Stimulated activated CD8-positive, alpha-beta memory T cell treated with anti-CD3 and anti-CD28 coated beads, Interleukin-15, amount 100 ng/mL, for 1 hour (primary cell): ENCODE data around the gene CRY1.
"Not testable (repeated sequence)": the region's sequence is repeated elsewhere in the genome, so short reads cannot be mapped to it uniquely, and the experiment has no call there.

Source experiments
- DNase-seq: peaks from one replicate; pipeline ENCODE4 v3.0.0-alpha.2; 2020; ENCODE audit warnings: low read depth

The CRY1 gene

DNA sequence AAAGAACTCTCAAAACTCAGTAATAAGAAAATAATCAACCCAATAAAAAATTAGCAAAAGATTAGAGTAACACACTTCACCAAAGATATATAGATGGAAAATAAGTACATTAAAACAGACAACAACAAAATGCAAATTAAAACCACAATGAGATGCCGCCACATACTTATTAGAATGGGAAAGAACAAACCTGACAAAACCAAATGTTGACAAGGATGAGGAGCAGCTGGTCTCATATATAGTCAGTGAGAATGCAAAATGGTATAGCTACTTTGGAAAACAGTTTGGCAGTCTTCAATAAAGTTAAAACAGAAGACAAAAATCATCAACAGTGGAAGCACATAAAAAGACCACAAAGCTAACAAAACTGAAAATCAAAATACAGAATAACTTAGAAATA lies 29.1 kb downstream of the CRY1 start:
- DNase-seq = no peak

DNA sequence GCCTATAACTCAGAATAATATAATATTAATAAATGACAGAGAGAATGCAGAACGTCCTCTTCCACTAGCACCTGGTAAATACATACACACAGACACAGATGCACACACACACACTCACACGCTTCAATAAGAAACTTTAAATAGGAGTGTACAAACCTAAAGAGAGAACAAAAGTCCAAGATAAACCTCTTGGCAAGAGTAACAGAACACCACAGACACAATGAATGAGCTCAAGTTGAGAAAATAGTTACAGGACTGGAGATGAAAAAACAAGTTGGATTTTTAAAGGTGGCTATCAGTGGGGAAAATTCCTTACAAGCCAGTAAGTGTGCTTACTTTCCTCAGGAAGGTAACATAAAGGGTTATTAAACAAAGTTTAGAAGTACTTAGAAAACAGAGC lies 35.2 kb downstream of the CRY1 start:
- no peak for DNase-seq

DNA sequence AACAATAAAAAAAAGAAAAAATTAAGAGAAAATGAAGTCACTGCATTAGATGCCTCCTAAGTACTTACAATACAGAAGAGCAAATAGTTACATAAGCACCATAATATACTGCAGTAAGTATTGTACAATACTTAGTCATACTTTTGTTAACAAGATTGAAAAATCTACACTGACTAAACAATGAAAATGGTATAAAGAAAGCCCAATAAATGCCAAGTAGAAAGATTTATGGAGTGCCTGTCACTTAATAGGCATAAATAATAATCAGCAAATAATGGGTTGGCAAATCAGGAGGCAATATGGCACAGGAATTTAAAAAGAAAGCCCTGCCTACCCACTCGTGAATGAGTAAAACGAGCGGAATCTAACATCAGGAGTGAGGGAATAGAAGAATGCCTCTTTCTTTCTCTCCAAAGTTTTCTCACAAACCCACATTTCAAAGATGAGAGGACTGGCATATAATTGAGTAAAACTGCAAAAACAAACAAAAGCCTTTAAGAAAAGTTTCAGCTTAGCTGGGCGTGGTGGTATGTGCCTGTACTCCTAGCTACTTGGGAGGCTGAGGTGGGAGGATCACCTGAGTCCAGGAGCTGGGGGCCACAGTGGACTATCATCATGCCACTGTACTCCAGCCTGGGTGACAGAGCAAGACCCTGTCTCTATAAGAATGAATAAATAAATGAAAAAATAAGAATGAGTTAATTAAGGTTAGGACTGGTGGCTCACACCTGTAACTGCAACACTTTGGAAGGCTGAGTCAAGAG lies 36.1 kb downstream of the CRY1 start:
- no peak for DNase-seq

DNA sequence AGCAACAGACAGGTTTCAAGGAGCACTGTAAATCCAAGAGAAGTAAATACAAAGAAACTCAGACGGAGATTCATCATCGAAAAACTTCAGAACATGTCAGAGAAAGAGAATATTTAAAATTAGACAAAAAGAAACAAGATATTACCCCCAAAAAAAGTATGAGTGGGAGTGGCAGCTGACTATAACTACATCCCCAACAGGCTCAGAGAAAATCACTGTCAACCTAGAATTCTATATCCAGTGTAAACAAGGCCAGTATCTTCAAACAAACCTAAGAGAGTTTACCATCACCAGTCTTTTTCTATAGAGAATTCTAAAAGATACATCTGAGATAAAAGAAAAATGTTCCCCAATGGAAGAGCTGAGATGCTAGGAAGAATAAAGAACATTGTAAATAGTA lies 39.6 kb downstream of the CRY1 start:
- no peak for DNase-seq

DNA sequence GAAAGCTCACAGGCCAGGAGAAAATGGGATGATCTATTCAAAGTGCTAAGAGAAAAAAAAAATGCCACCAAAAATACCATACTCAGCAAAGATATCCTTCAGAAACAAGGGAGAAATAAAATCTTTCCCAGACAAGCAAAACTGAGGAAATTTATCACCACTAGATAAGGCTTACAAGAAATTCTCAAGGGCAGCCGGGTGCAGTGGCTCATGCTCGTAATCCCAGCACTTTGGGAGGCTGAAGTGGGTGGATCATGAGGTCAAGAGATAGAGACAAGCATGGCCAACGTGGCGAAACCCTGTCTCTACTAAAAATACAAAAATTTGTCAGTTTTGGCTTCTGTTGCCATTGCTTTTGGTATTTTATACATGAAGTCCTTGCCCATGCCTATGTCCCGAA lies 48.2 kb downstream of the CRY1 start:
- DNase-seq = no peak

DNA sequence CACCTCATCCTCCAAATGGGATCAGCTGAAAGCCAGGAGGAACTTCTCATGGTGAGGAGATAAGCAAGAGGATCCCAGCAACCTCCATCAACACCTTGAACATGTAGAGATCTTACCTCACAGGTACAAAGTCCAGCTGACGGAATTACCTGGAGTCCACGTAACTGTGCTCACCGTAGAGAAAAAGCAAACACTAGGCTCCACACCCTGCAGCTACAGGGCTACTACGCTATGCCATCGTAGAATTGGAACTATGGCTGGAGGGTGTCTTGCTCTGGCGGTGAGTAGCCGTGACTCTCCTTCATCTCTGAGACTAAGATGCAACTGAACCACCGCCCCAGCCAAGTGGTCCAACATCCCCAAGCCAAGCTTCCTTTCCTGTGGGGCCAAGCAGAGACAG lies 50.5 kb downstream of the CRY1 start:
- DNase-seq = no peak

DNA sequence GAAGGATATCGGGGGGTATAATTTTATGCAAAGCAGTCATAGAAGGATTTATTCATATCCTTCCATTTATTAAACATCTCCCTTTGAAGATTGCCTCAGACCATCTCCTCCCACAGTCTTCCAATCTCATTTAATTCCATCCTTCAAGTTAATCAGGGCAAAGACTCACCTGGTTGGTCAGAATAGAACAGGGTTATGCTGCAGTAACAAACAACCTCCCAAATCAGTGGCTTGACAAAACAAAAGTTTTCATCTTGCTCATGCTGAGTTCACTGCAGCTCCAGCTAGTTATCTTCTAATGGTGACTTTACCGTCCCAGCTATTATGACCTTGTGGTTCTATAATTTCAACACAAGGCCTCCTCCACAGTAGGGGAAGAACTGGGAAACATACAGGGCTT lies 57.6 kb downstream of the CRY1 start:
- no peak for DNase-seq

DNA sequence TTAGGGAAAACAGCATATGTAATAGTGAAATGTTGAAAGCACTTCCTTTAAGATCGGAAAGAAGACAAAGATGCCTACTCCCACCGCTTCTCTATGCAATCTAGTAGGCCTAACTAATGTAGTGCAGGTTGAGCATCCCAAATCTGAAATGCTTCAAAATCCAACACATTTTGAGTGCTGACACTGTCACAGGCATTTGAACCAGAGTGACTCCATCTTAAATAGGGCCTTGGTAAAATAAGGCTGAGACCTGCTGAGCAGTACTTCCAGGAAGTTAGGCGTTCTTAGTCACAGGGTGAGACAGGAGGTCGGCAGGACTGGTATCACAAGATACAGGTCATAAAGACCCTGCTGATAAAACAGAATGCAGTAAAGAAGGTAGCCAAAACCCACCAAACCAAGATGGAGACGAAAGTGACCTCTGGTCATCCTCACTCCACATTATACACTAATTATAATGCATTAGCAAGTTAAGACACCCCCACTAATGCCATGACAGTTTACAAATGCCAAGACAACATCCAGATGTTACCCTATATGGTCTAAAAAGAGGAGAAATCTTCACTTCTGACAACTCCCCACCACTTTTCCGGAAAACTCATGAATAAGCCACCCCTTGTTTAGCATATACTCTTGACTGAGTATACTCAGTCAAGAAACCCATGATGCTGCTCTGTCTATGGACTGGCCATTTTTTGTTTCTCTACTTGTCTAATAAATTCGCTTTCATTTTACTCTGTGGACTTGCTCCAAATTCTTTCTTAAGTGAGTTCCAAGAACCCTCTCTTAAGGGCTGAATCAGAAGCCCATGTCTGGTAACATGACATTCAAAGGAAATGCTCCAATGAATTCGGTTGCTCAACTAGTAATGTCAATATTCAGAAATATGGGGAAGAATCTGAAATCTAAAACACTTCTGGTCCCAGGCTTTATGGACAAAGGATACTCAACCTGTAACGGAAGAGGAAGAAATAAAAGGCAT lies 59.3 kb downstream of the CRY1 start:
- DNase-seq = no peak

DNA sequence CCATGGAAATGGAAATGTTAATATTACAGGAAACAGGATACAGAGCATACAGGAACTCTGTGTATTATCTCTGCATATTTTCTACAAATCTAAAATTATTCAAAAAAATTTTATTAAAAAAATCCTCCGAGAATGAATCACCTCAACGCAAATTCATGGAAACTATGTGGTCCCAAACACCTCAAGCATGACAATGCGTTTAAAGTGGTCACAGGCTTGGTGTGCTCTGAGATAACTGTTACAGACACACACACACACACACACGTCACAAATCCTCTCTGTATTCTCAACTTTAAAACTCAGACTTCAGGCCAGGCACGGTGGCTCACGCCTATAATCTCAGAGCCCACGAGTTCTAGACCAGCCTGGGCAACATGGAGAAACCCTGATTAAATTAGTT lies 61.1 kb downstream of the CRY1 start:
- DNase-seq = no peak

DNA sequence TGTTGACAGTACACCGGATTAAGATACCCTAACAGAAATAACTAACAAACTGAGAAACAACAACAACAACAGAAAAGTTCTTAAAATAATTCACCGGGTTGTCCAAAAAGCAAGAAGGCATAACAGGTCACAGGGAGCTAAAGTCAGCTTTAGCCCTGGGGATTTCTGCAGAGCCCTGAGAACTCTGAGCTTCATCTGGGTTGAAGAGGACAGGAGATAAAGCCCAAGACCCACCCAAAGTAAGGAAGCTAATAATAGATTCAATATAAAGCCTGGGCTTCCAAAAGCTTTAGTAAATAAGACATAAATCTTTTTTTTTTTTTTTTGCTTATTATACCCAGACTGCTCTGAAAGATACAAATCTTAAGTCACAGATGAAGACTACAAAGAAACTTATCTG lies 62.3 kb downstream of the CRY1 start:
- DNase-seq = no peak

DNA sequence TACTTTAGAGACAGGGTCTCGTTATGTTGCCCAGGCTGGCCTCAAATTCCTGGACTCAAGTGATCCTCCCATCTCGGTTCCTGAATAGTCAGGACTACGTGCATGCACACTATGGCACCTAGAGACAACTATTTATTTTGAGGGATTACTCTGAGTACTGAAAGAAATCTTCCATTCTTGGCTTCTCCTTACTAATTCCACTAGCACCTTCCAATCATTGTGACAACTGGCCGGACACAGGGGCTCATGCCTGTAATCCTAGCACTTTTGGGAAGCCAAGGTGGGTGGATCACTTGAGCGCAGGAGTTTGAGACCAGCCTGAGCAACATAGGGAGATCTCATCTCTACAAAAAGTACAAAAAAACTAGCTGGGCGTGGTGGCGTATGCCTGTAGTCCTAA lies 64.3 kb downstream of the CRY1 start:
- DNase-seq = no peak

DNA sequence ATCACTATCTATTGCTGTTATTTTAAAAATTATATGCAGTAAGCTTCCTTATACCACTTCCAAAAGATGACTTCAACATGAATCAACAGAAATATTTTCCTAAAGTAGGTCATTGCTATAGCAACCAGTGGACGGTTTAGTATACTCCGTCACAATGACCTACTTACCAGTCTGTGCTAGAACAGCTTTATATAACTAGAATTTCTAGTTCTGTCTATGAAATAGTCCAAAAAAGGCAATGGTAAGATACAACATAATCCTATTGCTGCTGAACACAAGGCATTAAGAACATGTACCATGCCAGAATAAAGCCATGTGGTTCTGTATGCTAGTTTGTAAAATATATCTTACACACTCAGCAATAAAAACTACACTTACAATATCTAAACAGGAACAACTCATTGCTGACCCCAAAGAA lies 65.7 kb downstream of the CRY1 start:
- no peak for DNase-seq

DNA sequence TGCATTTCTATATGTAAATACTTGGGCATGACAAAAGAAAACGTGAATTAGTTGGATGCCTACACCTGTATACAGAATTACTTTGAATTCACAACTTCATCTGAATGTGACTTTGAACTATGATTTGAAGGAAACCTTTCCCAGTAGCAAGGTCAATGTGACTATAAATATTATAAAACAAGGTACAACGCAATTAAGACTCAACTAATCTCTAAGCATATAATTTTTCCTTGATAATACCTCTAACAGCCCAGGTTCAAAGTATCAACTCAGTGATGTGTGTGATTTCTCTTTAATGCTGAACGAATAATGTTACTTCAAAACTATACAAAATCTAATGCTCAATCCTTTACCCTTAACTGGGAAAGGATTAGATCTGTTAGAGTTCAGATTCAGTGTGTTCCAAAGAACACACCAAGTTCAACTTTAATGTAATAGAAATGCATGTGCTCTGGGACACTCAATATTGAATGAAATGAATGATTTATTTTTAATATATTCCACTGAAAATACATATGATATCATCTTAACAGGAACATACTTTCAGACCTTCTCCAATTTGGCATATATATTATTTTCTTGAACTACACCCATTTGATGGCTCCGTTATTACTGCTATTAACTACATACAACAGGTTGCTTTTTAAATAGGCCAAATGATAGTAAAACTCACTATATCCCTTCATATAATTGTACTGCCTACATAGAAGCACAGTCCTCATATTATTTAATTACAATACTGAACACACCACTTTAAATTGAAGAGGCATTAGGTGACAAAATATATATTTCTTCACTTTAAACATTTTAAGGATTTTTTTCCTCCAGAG lies 66.3 kb downstream of the CRY1 start:
- no peak for DNase-seq

DNA sequence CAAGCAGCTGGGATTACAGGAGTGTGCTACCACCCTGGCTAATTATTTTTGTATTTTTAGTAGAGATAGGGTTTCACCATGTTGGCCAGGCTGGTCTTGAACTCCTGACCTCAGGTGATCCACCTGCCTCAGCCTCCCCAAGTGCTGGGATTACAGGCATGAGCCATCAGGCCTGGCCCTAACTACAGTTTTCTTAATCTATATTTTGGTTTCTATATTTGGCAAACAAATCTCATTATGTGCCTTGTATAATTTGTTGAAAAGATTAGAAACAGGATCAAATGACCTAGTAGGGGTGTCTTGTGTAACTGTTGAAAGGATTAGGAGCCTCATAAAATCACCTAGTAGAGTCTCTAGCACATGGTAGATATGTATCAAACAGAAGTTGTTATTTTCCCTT lies 67.0 kb downstream of the CRY1 start:
- DNase-seq = not testable (repeated sequence)

DNA sequence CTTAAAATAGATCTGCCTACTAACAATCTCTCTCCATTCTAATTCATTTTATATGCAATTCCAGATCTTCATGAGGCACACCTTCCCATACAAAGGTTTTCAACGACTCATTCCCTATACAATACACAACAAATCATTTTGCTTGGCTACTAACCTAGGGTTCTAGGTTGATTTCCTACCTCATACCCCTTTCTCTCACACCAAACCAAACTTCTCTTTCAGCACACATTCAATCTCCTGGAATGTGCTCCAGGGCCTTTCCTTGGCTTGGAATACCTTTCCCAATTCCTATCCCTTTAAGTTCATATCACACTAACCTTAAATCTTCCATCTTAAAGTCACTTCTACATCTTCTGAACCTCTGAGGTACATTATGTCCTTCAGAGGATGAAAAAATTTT lies 67.7 kb downstream of the CRY1 start:
- no peak for DNase-seq

DNA sequence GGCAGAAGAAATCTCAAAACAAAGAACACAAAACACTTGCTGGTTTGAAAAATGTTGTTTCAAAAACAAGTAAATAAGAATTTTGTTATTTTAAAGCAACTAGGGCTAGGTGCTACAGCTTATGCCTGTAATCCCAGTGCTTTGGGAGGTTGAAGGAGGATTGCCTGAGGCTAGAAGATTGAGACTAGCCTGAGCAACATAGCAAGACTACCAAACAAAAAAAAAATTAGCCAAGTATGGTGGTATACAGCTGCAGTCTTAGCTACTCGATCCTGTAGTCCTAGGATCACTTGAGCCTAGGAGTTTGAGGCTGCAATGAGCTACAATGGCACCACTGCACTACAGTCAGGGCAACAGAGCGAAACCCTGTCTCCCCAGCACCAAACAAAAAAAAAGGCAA lies 73.8 kb downstream of the CRY1 start:
- DNase-seq = no peak

DNA sequence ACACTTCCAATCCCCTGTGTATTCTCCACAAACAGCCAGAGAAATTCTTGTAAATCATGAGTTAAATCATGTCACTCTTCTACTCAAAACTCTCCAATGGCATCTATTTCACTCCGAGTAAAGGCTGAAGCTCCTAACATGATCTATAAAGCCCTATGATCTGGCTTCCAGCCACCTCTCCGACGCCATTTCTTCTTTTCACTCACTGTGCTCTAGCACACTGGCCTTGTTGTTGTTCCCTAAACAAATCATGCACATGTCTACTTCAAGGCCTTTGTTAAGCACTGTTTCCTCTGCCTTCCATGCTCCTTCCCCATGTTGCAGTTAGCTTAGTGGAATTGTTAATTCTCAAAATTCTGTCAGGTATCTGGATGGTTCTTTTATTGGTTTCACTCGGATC lies 76.3 kb downstream of the CRY1 start:
- DNase-seq = no peak

DNA sequence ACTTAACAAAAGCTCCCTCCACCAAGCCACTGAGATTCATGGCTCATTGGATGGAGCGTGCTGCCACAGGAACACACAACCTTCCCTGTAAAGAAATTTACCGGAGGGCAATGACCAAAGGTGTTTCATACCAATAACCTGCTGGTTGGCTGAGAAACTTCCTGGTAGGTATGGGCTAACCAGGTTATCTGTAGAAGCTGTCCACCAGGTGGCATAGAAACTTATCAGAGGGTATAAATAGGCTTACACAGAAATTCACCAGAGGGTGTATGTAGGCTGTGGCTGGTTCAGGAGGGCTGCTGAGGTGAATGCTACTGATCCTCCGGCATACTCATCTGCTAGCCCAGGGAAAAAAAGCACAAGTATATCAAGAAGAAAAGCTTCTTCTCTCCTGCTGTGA lies 79.3 kb downstream of the CRY1 start:
- DNase-seq = no peak

DNA sequence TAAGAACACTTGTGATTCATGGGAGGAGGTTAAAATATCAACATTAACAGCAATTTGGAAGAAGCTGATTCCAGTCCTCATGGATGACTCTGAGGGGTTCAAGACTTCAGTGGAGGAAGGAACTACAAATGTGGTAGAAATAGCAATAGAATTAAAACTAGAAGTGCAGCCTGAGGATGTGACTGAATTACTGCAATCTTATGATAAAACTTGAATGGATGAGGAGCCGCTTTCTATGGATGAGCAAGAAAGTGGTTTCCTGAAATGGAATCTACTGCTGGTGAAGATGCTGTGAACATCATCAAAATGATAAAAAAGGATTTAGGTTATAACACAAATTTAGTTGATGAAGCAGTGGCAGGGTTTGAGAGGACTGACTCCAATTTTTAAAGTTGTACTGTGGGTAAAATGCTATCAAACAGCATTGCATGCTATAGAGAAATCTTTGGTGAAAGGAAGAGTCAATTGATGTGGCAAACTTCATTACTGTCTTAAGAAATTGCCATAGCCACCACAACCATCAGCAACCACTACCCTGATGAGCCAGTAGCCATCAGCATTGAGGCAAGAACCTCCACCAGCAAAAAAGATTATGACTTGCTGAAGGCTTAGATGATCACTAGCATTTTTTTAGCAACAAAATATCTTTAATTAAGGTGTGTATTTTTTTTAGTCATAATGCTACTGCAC lies 80.5 kb downstream of the CRY1 start:
- DNase-seq = no peak

DNA sequence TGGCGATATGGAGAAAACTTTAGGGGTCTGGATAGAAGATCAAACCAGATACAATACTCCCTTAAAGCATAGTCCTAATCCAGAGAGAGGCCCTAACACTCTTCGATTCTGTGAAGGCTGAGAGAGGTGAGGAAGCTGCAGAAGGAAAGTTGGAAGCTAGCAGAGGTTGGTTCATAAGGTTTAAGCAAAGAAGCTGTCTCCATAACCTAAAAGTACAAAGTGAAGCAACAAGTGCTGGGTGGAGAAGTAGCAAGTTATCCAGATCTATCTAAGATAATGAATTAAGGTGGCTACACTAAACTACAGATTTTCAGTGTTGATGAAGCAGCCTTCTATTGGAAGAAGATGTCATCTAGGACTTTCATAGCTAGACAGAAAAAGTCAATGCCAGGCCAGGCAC lies 81.8 kb downstream of the CRY1 start:
- DNase-seq = no peak

DNA sequence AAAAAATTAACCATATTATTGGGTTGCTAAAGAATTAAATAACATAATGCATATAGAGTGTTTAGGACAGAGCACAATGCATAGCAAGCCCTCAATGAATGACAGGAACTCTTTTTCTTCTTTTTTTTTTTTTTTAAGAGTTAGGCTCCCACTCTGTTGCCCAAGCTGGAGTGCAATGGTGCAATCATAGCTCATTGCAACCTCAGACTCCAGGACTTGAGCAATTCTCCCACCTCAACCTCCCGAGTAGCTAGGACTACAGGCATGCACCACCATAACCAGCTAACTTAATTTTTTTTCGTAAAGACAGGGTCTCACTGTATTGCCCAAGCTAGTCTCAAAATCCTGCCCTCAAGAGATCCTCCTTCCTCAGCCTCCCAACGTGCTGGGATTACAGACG lies 85.9 kb downstream of the CRY1 start:
- no peak for DNase-seq

DNA sequence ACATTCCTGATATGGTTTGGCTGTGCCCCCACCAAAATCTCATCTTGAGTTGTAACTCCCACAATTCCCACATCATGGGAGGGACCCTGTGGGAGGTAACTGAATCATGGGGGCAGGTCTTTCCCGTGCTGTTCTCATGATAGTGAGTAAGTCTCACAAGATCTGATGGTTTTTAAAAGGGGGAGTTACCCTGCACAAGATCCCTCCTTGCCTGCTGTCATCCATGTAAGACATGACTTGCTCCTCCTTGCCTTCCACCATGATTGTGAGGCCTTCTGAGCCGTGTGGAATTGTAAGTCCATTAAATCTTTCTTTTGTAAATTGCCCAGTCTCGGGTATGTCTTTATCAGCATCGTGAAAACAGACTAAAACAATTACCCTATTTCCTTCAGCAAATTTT lies 90.7 kb downstream of the CRY1 start:
- DNase-seq = not testable (repeated sequence)
